Prostate gland (tissue), 2 donors: ENCODE results near the gene NCOA3. TPM values are rescaled to one million over a fixed set of nuclear protein-coding genes. Genes with fewer than 3 reads are reported as not detected.

Experiments used
- DNase-seq: peaks from one replicate; pipeline ENCODE4 v3.0.0-alpha.2; 2019; ENCODE audit warnings: low spot score
- H3K27ac ChIP-seq, 2 donors: fragments of 200-600 bp; sonication (generic); 2 replicates each; pipeline ENCODE4 v1.5.1; 2017 to 2019
- H3K27me3 ChIP-seq: fragments of 200-600 bp; sonication (generic); replicated peaks from 2 replicates; pipeline ENCODE4 v1.5.1; 2019; ENCODE audit not compliant: insufficient read depth
- H3K36me3 ChIP-seq, 2 donors: fragments of 200-600 bp; sonication (generic); 1 replicate in 1 of 2; 2 replicates in 1 of 2; pipeline versions ENCODE4 v1.5.1 to v1.8.1; 2017 to 2019
- H3K4me1 ChIP-seq: fragments of 200-600 bp; sonication (generic); replicated peaks from 2 replicates; pipeline ENCODE4 v1.5.1; 2019
- H3K4me3 ChIP-seq, 2 donors: fragments of 200-600 bp; sonication (generic); 2 replicates each; pipeline ENCODE4 v1.5.1; 2017 to 2019
- H3K9me3 ChIP-seq: fragments of 200-600 bp; sonication (generic); 2 replicates; pipeline ENCODE4 v1.5.1; 2017
- POLR2A ChIP-seq: fragments of 450-650 bp; IDR thresholded peaks from one replicate; pipeline ENCODE4 v1.6.1; 2016; ENCODE audit warnings: antibody characterized with exemption, mild to moderate bottlenecking
- POLR2AphosphoS5 ChIP-seq: sonication (generic); formaldehyde crosslinking; IDR thresholded peaks from one replicate; pipeline ENCODE4 v1.6.1; 2017; ENCODE audit warnings: antibody characterized with exemption
- WGBS: methylation state at CpG from one replicate; pipeline ENCODE4 v1.1.5; 2018; 5-methylcytosine and 5-hydroxymethylcytosine counted together
- intact Hi-C: fragments of 100-400 bp; cut with DNase I; formaldehyde crosslinking; loops from one replicate; pipeline ENCODE4 v1.14.2; 2022
- total RNA-seq, 2 donors: library from RNA; depleted of rRNA; stranded (reverse); fragments of >200 nt; gene quantifications; one replicate each; pipeline ENCODE4 v1.1.0, GENCODE V29; 2016
- TF ChIP-seq, protein P1 (sequence below), 4 experiments: fragments of 200-600 bp in 2 of 4; fragments of 450-650 bp in 2 of 4; sonication (generic) in 2 of 4; IDR thresholded peaks; 1 replicate in 3 of 4; 2 replicates in 1 of 4; pipeline ENCODE4 v1.5.1; 2016 to 2019; ENCODE audit warnings: antibody characterized with exemption in 4 of 4, mild to moderate bottlenecking in 2 of 4, moderate library complexity in 2 of 4

NCOA3 gene
- total RNA-seq, 2 donors from 2014 or later = 21.6 to 35.6 TPM

DNA sequence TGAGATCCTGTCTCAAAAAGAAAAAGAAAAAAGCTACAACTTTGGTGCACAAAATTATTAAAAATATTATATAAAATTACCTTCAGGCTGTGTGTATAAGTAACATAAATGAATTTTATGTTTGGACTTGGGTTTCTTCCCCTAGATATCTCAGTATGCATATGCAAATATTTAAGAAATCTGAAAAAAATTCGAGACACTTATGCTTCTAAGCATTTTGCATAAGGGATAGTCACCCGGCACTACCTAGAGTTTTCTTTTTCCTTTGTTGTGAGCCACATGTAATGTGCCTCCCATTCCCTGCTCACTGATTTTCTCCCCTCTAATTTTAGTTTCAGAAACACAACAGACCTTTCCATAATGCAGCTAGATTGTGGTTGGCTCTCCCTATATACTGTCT is 79.4 kb downstream of the NCOA3 start:
- Histone ChIP-seq H3K36me3 (no peaks in the 10 kb centered on the region), H3K27ac (no peak overlapping the region), H3K9me3 (no peaks in the 10 kb centered on the region), H3K27me3 (no peaks in the 10 kb centered on the region), H3K4me1 (no peaks in the 10 kb centered on the region), H3K4me3 (no peak overlapping the region)
- no peak for DNase-seq
- intact Hi-C loops = no loop called here
- WGBS = 87% methylated on average over 2 of the region's 2 CpGs
- TF ChIP-seq POLR2A (no peak), POLR2AphosphoS5 (no peak)
- TF ChIP-seq, protein P1, sequence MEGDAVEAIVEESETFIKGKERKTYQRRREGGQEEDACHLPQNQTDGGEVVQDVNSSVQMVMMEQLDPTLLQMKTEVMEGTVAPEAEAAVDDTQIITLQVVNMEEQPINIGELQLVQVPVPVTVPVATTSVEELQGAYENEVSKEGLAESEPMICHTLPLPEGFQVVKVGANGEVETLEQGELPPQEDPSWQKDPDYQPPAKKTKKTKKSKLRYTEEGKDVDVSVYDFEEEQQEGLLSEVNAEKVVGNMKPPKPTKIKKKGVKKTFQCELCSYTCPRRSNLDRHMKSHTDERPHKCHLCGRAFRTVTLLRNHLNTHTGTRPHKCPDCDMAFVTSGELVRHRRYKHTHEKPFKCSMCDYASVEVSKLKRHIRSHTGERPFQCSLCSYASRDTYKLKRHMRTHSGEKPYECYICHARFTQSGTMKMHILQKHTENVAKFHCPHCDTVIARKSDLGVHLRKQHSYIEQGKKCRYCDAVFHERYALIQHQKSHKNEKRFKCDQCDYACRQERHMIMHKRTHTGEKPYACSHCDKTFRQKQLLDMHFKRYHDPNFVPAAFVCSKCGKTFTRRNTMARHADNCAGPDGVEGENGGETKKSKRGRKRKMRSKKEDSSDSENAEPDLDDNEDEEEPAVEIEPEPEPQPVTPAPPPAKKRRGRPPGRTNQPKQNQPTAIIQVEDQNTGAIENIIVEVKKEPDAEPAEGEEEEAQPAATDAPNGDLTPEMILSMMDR (IDR thresholded peaks at IDR 0.05) = no peak

DNA sequence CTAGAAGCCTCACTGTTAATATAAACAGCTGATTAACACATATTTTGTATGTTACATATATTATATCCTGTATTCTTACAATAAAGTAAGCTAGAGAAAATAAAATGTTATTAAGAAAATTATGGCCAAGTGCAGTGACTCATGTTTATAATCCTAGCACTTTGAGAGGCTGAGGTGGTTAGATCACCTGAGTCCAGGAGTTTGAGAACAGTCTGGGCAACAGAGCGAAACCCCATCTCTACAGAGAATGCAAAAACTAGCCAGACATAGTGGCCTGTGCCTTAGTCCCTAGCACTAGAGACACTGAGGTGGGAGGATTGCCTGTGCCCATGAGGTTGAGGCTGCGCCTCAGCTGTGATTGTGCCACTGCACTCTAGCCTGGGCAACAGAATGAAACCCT is 81.9 kb downstream of the NCOA3 start:
- H3K4me1 ChIP-seq = no peaks in the 10 kb centered on the region
- H3K27me3 ChIP-seq = no peaks in the 10 kb centered on the region
- 98% methylated on average over 2 of the region's 2 CpGs for WGBS
- no peaks in the 10 kb centered on the region for H3K36me3 ChIP-seq
- no peaks in the 10 kb centered on the region for H3K9me3 ChIP-seq
- no peak overlapping the region for H3K27ac ChIP-seq
- intact Hi-C loops = no loop called here
- DNase-seq = no peak
- no peak overlapping the region for H3K4me3 ChIP-seq
- TF ChIP-seq POLR2A (no peak), POLR2AphosphoS5 (no peak)
- TF ChIP-seq, protein P1 (IDR thresholded peaks at IDR 0.05) = no peak

DNA sequence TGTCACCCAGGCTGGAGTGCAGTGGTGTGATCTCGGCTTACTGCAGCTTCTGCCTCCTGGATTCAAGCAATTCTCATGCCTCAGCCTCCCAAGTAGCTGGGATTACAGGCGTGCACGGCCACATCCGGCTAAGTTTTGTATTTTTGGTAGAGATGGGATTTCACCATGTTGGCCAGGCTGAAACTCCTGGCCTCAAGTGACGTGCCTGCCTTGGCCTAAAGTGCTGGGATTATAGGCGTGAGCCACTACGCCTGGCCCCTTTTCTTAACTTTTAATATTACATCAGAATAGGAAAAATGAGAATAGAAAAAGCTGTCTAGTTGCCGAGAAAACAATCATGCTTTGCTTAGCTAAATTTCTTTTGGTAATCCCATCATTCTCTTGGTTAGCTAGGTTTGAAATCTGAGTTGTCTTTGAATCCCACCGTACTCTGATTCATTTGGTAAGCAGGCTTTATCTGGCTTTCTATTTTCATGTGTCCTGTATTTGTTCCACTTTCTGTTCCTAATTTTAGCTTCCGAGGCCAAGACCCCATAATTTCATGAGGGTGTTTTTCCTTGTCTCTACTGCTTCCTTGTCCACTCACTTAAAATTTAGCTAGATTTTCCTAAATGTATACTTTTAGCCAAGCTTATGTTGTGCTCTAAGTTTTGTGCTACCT is 83.5 kb downstream of the NCOA3 start:
- Histone ChIP-seq H3K36me3 (no peaks in the 10 kb centered on the region), H3K27me3 (no peaks in the 10 kb centered on the region), H3K4me1 (no peaks in the 10 kb centered on the region), H3K27ac (no peak overlapping the region), H3K9me3 (no peaks in the 10 kb centered on the region), H3K4me3 (no peak overlapping the region)
- no peak for DNase-seq
- intact Hi-C loops = no loop called here
- 84% methylated on average over 10 of the region's 10 CpGs for WGBS
- TF ChIP-seq POLR2A (no peak), POLR2AphosphoS5 (no peak)
- TF ChIP-seq, protein P1 (IDR thresholded peaks at IDR 0.05) = no peak

DNA sequence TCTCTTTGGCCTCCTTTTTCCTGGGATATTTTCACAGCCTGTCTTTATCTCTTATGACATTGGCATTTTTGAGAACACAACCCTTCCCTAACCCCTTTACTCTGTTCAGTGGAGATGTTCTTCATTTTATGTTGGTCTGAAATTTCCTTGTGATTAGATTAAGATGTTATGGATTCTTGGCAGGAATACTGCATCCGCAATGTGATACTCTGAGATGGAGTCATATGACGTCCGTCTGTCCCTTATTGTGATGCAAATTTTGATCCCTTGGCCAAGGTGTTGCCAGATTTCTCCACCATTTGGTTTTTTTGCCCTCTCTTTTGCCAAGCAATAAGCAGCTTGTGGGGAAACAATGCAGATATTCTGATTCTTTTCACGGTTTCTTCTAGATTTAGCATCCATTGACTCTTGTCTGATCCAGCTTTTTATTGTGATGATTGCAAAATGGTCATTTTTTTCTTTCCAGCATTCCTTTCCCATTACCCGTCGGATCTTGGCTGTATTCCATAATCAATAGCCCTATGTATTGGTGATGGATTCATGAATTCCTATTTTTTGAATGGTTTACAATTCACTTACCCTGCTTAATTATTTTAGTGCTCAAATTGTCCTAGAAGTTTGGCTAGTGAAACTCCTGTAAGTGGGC is 85.1 kb downstream of the NCOA3 start:
- no peaks in the 10 kb centered on the region for H3K4me1 ChIP-seq
- H3K4me3 ChIP-seq = no peak overlapping the region
- DNase-seq = no peak
- no peak overlapping the region for H3K27ac ChIP-seq
- TF ChIP-seq, protein P1 (IDR thresholded peaks at IDR 0.05) = no peak
- TF ChIP-seq POLR2A (no peak), POLR2AphosphoS5 (no peak)
- H3K27me3 ChIP-seq = no peaks in the 10 kb centered on the region
- 64% methylated on average over 6 of the region's 6 CpGs for WGBS
- H3K36me3 ChIP-seq = no peaks in the 10 kb centered on the region
- no peaks in the 10 kb centered on the region for H3K9me3 ChIP-seq
- intact Hi-C loops = no loop called here

DNA sequence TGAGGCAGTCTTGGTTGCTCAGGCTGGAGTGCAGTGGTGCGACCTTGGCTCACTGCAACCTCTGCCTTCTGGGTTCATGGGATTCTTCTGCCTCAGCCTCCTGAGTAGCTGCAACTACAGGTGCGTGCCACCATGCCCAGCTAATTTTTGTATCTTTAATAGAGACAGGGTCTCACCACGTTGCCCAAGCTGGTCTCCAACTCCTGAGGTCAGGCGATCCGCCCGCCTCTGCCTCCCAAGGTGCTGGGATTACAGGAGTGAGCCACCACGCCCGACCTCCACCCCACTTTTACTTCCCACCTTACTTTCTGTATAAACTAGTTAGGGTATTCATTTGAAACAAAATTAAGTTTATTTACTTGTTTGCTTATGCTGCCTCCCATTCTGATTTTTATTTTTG is 86.5 kb downstream of the NCOA3 start:
- intact Hi-C loops = no loop called here
- Histone ChIP-seq H3K4me3 (no peak overlapping the region), H3K27ac (no peak overlapping the region), H3K27me3 (no peaks in the 10 kb centered on the region), H3K4me1 (no peaks in the 10 kb centered on the region), H3K9me3 (no peaks in the 10 kb centered on the region), H3K36me3 (no peaks in the 10 kb centered on the region)
- 97% methylated on average over 8 of the region's 8 CpGs for WGBS
- DNase-seq = no peak
- TF ChIP-seq POLR2A (no peak), POLR2AphosphoS5 (no peak)
- TF ChIP-seq, protein P1 (IDR thresholded peaks at IDR 0.05) = no peak
